GM12864 (cell line): ENCODE results near the gene FAM200C.
A peak's percentile ranks its signal among the peaks of the same experiment; 100 is the strongest.

Experiments
- DNase-seq: peaks from one replicate; pipeline ENCODE4 v3.0.0-alpha.2; 2011; ENCODE audit warnings: low read depth
- H3K4me3 ChIP-seq: 2 replicates; pipeline ENCODE4 v1.5.1; 2011; ENCODE audit warnings: mild to moderate bottlenecking, low read depth, low read length, control low read depth
- CTCF ChIP-seq: IDR thresholded peaks from 2 replicates; pipeline ENCODE4 v1.5.1; 2011; ENCODE audit warnings: low read depth, mild to moderate bottlenecking, moderate library complexity, low read length, control low read depth, inconsistent platforms; ENCODE audit errors: missing control alignments

Gene FAM200C

GRCh38 chr5:160399402-160400353, at the start of gene FAM200C:
TSS of gene FAM200C (minus strand) at chr5:160400054. CDS start at chr5:160395490, 4,564 bp downstream.
- peak within 1 kb of the TSS; percentile 87 for H3K4me3 ChIP-seq
- DNase-seq, result peak; percentile 61
- no peak for TF ChIP-seq CTCF

GRCh38 chr5:160449458-160449857, 49.6 kb upstream of the FAM200C start:
- DNase-seq, result no peak
- no peak for TF ChIP-seq CTCF
- H3K4me3 ChIP-seq, result no peak overlapping the region

DNA sequence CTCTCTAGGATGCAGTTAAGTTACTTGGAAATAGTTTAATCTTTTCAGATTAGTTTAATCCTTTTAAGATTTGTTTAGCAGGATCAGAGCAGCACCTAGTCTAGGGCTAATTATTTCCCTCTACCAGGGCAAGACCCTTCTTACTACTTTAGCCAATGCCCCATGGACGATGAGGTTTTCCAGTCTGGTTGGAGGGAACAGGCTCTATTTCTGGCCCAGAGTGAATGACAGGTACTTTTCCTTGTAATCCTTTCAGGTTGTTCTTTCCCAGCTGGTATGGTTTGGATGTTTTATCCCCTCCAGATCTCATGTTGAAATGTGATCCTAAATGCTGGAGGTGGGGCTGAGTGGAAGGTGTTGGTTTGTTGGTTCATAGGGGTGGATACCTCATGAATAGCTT, 49.0 kb upstream of the FAM200C start:
- no peak for TF ChIP-seq CTCF
- no peak for DNase-seq
- H3K4me3 ChIP-seq, result no peak overlapping the region

- DNase-seq, result no peak
- no peak overlapping the region for H3K4me3 ChIP-seq
- TF ChIP-seq CTCF, result no peak
Observed at GRCh38 chr5:160445751-160446150, 45.9 kb upstream of the FAM200C start.

GRCh38 chr5:160445132-160445531, 45.3 kb upstream of the FAM200C start:
- no peak overlapping the region for H3K4me3 ChIP-seq
- TF ChIP-seq CTCF, result no peak
- no peak for DNase-seq

DNA sequence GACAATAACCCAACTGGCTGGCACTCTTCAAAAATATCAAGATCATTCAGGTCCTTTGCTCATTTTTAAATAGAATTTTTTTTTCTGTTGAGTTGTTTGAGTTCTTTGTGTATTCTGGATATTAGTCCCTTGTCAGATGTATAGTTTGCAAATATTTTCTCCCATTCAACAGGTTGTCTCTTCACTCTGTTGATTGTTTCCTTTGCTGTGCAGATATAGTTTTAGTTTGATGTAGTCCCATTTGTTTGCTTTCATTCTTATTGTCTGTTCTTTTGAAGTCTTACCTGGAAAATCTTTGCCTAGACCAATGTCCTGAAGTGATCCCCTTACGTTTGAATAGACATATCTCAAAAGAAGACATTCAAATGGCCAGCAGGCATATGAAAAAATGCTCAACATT, 44.6 kb upstream of the FAM200C start:
- no peak overlapping the region for H3K4me3 ChIP-seq
- DNase-seq, result no peak
- no peak for TF ChIP-seq CTCF

DNA sequence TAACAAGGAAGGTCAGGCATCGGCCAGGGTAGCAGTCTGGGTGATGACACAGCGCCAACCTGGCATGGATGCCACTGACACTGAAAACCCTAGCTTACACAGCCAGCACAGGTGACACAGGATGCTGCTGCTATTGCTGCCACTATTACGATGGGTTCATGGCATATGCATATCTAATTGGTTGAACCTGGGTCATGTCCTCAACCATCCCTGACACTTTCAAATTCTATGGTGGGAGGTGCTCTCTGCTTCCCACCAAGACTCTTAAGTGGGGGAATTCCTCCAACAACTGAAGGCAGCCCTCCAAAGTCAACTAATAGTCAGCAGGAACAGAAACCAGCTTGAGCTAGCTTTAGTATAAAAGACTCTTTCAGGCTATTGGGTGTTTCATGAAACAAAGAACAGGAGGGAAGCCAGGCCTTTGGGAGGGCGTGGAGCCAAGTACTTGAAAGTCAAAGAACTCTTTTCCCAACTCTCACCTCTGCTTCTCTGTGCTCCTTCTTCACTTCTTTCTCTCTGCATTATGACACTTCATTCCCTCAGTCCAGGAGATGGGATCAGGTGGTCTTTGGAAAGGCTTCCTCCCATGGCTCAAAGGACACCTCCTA, 43.1 kb upstream of the FAM200C start:
- no peak for DNase-seq

More for the DNA sequence above, 43.1 kb upstream of the FAM200C start:
- H3K4me3 ChIP-seq, result no peak overlapping the region
- no peak for TF ChIP-seq CTCF
